ENCODE results near the gene PAN3. TPM values are rescaled to one million over a fixed set of nuclear protein-coding genes. Genes with fewer than 3 reads are reported as not detected.

Gene PAN3
- total and polyA plus RNA-seq, 2 experiments from 2014 or later, result 27.4 to 58.2 TPM

DNA sequence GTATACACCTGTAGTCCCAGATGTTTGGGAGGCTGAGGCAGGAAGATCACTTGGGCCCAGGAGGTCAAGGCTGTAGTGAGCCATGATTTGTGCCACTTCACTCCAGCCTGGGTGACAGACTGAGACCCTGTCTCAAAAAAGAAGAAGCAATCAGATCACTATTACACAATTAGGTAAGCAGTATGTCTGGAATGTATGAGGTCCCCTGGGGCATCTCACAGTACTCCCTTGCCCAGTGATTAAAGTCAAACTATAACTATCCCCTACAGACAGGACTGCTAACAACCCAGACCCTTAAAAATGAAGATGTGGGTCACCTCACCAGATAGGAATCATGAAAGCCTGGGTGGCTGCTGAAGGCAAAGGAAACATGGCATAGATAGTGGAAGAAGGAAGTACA is 9.4 kb upstream of the PAN3 start:
- ATAC-seq, result no peak
- no peak for DNase-seq (ENCODE audit: low spot score)
- Histone ChIP-seq H3K9me2 (ENCODE audit: insufficient read depth) (no peaks in the 10 kb centered on the region), H3K79me2 (replicated peaks; ENCODE audit: insufficient read depth) (no peaks in the 10 kb centered on the region), H3K4me1 (ENCODE audit: insufficient read depth) (no peaks in the 10 kb centered on the region), H3K4me2 (no peak overlapping the region), H2AFZ (no peak overlapping the region), H3K36me3 (ENCODE audit: insufficient read depth) (no peaks in the 10 kb centered on the region), H4K20me1 (replicated peaks; ENCODE audit: insufficient read depth) (no peaks in the 10 kb centered on the region), H3K27ac (ENCODE audit: low read depth) (no peak overlapping the region), H3K4me3 (no peak overlapping the region), H3F3A (replicated peaks; ENCODE audit: low read depth) (no peaks in the 10 kb centered on the region), H3K27me3 (ENCODE audit: insufficient read depth) (no peaks in the 10 kb centered on the region)
- Mint-ChIP-seq H3K36me3 (ENCODE audit: low read depth) (no peaks in the 10 kb centered on the region), H3K4me1 (no peaks in the 10 kb centered on the region), H3K4me3 (no peak overlapping the region), H3K27ac (no peak overlapping the region), H3K27me3 (ENCODE audit: insufficient read depth, low read depth, poor library complexity) (peaks cover 3% of the 10 kb centered on the region), H3K9me3 (no peaks in the 10 kb centered on the region)
- no peak for TF ChIP-seq STAT1 (IDR thresholded peaks at IDR 0.05; ENCODE audit: unreplicated experiment)
- TF ChIP-seq, protein P1, sequence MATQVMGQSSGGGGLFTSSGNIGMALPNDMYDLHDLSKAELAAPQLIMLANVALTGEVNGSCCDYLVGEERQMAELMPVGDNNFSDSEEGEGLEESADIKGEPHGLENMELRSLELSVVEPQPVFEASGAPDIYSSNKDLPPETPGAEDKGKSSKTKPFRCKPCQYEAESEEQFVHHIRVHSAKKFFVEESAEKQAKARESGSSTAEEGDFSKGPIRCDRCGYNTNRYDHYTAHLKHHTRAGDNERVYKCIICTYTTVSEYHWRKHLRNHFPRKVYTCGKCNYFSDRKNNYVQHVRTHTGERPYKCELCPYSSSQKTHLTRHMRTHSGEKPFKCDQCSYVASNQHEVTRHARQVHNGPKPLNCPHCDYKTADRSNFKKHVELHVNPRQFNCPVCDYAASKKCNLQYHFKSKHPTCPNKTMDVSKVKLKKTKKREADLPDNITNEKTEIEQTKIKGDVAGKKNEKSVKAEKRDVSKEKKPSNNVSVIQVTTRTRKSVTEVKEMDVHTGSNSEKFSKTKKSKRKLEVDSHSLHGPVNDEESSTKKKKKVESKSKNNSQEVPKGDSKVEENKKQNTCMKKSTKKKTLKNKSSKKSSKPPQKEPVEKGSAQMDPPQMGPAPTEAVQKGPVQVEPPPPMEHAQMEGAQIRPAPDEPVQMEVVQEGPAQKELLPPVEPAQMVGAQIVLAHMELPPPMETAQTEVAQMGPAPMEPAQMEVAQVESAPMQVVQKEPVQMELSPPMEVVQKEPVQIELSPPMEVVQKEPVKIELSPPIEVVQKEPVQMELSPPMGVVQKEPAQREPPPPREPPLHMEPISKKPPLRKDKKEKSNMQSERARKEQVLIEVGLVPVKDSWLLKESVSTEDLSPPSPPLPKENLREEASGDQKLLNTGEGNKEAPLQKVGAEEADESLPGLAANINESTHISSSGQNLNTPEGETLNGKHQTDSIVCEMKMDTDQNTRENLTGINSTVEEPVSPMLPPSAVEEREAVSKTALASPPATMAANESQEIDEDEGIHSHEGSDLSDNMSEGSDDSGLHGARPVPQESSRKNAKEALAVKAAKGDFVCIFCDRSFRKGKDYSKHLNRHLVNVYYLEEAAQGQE (IDR thresholded peaks at IDR 0.05; ENCODE audit: unreplicated experiment), result no peak
- TF ChIP-seq EZH2phosphoT487 (IDR thresholded peaks at IDR 0.05; ENCODE audit: unreplicated experiment), result no peak
- TF ChIP-seq ZNF331 (CRISPR knock-in tag; IDR thresholded peaks at IDR 0.05; ENCODE audit: low read depth), result no peak
- no peak for TF ChIP-seq EZH2 (IDR thresholded peaks at IDR 0.05; ENCODE audit: low read depth, unreplicated experiment)
- TF ChIP-seq, protein P2, sequence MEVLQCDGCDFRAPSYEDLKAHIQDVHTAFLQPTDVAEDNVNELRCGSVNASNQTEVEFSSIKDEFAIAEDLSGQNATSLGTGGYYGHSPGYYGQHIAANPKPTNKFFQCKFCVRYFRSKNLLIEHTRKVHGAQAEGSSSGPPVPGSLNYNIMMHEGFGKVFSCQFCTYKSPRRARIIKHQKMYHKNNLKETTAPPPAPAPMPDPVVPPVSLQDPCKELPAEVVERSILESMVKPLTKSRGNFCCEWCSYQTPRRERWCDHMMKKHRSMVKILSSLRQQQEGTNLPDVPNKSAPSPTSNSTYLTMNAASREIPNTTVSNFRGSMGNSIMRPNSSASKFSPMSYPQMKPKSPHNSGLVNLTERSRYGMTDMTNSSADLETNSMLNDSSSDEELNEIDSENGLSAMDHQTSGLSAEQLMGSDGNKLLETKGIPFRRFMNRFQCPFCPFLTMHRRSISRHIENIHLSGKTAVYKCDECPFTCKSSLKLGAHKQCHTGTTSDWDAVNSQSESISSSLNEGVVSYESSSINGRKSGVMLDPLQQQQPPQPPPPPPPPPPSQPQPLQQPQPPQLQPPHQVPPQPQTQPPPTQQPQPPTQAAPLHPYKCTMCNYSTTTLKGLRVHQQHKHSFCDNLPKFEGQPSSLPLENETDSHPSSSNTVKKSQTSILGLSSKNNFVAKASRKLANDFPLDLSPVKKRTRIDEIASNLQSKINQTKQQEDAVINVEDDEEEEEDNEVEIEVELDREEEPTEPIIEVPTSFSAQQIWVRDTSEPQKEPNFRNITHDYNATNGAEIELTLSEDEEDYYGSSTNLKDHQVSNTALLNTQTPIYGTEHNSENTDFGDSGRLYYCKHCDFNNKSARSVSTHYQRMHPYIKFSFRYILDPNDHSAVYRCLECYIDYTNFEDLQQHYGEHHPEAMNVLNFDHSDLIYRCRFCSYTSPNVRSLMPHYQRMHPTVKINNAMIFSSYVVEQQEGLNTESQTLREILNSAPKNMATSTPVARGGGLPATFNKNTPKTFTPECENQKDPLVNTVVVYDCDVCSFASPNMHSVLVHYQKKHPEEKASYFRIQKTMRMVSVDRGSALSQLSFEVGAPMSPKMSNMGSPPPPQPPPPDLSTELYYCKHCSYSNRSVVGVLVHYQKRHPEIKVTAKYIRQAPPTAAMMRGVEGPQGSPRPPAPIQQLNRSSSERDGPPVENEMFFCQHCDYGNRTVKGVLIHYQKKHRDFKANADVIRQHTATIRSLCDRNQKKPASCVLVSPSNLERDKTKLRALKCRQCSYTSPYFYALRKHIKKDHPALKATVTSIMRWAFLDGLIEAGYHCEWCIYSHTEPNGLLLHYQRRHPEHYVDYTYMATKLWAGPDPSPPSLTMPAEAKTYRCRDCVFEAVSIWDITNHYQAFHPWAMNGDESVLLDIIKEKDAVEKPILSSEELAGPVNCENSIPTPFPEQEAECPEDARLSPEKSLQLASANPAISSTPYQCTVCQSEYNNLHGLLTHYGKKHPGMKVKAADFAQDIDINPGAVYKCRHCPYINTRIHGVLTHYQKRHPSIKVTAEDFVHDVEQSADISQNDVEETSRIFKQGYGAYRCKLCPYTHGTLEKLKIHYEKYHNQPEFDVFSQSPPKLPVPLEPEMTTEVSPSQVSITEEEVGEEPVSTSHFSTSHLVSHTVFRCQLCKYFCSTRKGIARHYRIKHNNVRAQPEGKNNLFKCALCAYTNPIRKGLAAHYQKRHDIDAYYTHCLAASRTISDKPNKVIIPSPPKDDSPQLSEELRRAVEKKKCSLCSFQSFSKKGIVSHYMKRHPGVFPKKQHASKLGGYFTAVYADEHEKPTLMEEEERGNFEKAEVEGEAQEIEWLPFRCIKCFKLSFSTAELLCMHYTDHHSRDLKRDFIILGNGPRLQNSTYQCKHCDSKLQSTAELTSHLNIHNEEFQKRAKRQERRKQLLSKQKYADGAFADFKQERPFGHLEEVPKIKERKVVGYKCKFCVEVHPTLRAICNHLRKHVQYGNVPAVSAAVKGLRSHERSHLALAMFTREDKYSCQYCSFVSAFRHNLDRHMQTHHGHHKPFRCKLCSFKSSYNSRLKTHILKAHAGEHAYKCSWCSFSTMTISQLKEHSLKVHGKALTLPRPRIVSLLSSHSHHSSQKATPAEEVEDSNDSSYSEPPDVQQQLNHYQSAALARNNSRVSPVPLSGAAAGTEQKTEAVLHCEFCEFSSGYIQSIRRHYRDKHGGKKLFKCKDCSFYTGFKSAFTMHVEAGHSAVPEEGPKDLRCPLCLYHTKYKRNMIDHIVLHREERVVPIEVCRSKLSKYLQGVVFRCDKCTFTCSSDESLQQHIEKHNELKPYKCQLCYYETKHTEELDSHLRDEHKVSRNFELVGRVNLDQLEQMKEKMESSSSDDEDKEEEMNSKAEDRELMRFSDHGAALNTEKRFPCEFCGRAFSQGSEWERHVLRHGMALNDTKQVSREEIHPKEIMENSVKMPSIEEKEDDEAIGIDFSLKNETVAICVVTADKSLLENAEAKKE (CRISPR knock-in tag; IDR thresholded peaks at IDR 0.05), result no peak
- no peak for TF ChIP-seq JUNB (IDR thresholded peaks at IDR 0.05; ENCODE audit: unreplicated experiment)
- TF ChIP-seq POLR2AphosphoS5 (IDR thresholded peaks at IDR 0.05; ENCODE audit: low read depth), result no peak
- TF ChIP-seq, protein P3, sequence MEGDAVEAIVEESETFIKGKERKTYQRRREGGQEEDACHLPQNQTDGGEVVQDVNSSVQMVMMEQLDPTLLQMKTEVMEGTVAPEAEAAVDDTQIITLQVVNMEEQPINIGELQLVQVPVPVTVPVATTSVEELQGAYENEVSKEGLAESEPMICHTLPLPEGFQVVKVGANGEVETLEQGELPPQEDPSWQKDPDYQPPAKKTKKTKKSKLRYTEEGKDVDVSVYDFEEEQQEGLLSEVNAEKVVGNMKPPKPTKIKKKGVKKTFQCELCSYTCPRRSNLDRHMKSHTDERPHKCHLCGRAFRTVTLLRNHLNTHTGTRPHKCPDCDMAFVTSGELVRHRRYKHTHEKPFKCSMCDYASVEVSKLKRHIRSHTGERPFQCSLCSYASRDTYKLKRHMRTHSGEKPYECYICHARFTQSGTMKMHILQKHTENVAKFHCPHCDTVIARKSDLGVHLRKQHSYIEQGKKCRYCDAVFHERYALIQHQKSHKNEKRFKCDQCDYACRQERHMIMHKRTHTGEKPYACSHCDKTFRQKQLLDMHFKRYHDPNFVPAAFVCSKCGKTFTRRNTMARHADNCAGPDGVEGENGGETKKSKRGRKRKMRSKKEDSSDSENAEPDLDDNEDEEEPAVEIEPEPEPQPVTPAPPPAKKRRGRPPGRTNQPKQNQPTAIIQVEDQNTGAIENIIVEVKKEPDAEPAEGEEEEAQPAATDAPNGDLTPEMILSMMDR (conservative IDR thresholded peaks at IDR 0.05; ENCODE audit: low read depth in 2 of 2), result no peak
- TF ChIP-seq ZNF114 (CRISPR knock-in tag; IDR thresholded peaks at IDR 0.05), result no peak

Data from GM23338 (cell line).